B cell (primary cell): ENCODE data around the gene ZSCAN10. TPM values are rescaled to one million over a fixed set of nuclear protein-coding genes. Genes with fewer than 3 reads are reported as not detected.
"Not testable (repeated sequence)": the region's sequence is repeated elsewhere in the genome, so short reads cannot be mapped to it uniquely, and the experiment has no call there.

Source experiments
- ATAC-seq: fragments of 200-7000 bp; cut with Tn5 transposase; one replicate; pipeline ENCODE4 v1.10.0; 2021; ENCODE audit warnings: low read depth, mild to moderate bottlenecking, moderate number of reproducible peaks, moderate library complexity
- CTCF ChIA-PET: fragments of 350-600 bp; sonication (Branson Sonifier 250); formaldehyde crosslinking; loops from one replicate; lab custom pipeline; 2021; ENCODE audit warnings: antibody characterized with exemption, inconsistent platforms; lab: Charles Lee
- POLR2A ChIA-PET: fragments of 350-600 bp; sonication (Branson Sonifier 250); formaldehyde crosslinking; loops from one replicate; lab custom pipeline; 2021; ENCODE audit warnings: antibody characterized with exemption; lab: Charles Lee
- DNase-seq: peaks from one replicate; pipeline ENCODE4 v3.0.0; 2013
- H2AFZ ChIP-seq: 2 replicates; pipeline ENCODE4 v1.6.1; 2012; ENCODE audit warnings: mild to moderate bottlenecking, low read depth, low read length; ENCODE audit not compliant: insufficient read depth, poor library complexity, severe bottlenecking
- H3K27ac ChIP-seq, 2 donors: 1 replicate in 1 of 2; 2 replicates in 1 of 2; pipeline ENCODE4 v1.5.1; 2012 to 2013; ENCODE audit warnings: low read length in 2 of 2, mild to moderate bottlenecking in 2 of 2, moderate library complexity in 1 of 2
- H3K27me3 ChIP-seq, 4 experiments: fragments of 200-600 bp in 1 of 4; sonication (generic) in 1 of 4; replicated peaks in 1 of 4; 1 replicate in 2 of 4; 2 replicates in 2 of 4; pipeline versions ENCODE4 v1.6.1 to v1.7.0; 2013 to 2016; ENCODE audit warnings: low read length in 3 of 4, mild to moderate bottlenecking in 2 of 4, mixed read lengths in 1 of 4, moderate library complexity in 1 of 4; ENCODE audit not compliant: insufficient read depth in 4 of 4, control insufficient read depth in 3 of 4; ENCODE audit errors: control extremely low read depth in 1 of 4
- H3K36me3 ChIP-seq, 2 experiments: replicated peaks in 1 of 2; 1 replicate in 1 of 2; 2 replicates in 1 of 2; pipeline versions ENCODE4 v1.6.1 to v1.7.1; 2013; ENCODE audit warnings: low read length in 1 of 2; ENCODE audit not compliant: insufficient read depth in 2 of 2, control insufficient read depth in 1 of 2; ENCODE audit errors: control extremely low read depth in 1 of 2, extremely low read depth in 1 of 2
- H3K4me1 ChIP-seq, 2 donors: fragments of 200-600 bp in 1 of 2; sonication (generic) in 1 of 2; 1 replicate in 1 of 2; 2 replicates in 1 of 2; pipeline versions ENCODE4 v1.5.1 to v1.6.1; 2013 to 2017; ENCODE audit warnings: low read length in 2 of 2; ENCODE audit not compliant: control insufficient read depth in 2 of 2, insufficient read depth in 2 of 2
- H3K4me2 ChIP-seq: replicated peaks from 2 replicates; pipeline ENCODE3; 2012; ENCODE audit warnings: mild to moderate bottlenecking, low read depth, low read length; ENCODE audit not compliant: poor library complexity, severe bottlenecking
- H3K4me3 ChIP-seq, 5 experiments: fragments of 200-600 bp in 1 of 5; sonication (generic) in 1 of 5; 1 replicate in 3 of 5; 2 replicates in 2 of 5; pipeline versions ENCODE4 v1.5.1 to v1.7.0; 2011 to 2016; ENCODE audit warnings: low read length in 4 of 5, mild to moderate bottlenecking in 4 of 5, low read depth in 2 of 5, control low read depth in 1 of 5, moderate library complexity in 1 of 5; ENCODE audit not compliant: insufficient read depth in 1 of 5; ENCODE audit errors: control extremely low read depth in 1 of 5, extremely low read depth in 1 of 5
- H3K79me2 ChIP-seq: fragments of 200-600 bp; sonication (generic); one replicate; pipeline ENCODE4 v1.6.0; 2016; ENCODE audit warnings: low read length; ENCODE audit not compliant: control insufficient read depth, insufficient read depth
- H3K9ac ChIP-seq: fragments of 200-600 bp; sonication (generic); 2 replicates; pipeline ENCODE4 v1.6.1; 2017; ENCODE audit warnings: mild to moderate bottlenecking, low read length, moderate library complexity
- H3K9me3 ChIP-seq, 3 donors: one replicate each; pipeline versions ENCODE4 v1.6.1 to v1.7.1; 2013; ENCODE audit warnings: low read length in 2 of 3; ENCODE audit not compliant: control insufficient read depth in 2 of 3, insufficient read depth in 1 of 3; ENCODE audit errors: control extremely low read depth in 1 of 3
- H4K20me1 ChIP-seq: 2 replicates; pipeline ENCODE4 v1.6.0; 2012; ENCODE audit warnings: mild to moderate bottlenecking, low read length; ENCODE audit not compliant: insufficient read depth, control insufficient read depth, poor library complexity, severe bottlenecking
- H3K27ac Mint-ChIP-seq: one replicate; pipeline ENCODE4 v1.8.0; 2021; ENCODE audit warnings: mixed read lengths
- H3K27me3 Mint-ChIP-seq: one replicate; pipeline ENCODE4 v1.8.0; 2021; ENCODE audit warnings: mixed read lengths
- H3K4me1 Mint-ChIP-seq: one replicate; pipeline ENCODE4 v1.8.0; 2021; ENCODE audit warnings: mixed read lengths
- H3K4me3 Mint-ChIP-seq: one replicate; pipeline ENCODE4 v1.8.0; 2021; ENCODE audit warnings: mixed read lengths
- H3K9me3 Mint-ChIP-seq: one replicate; pipeline ENCODE4 v1.8.0; 2022; ENCODE audit warnings: mixed read lengths; ENCODE audit not compliant: insufficient read depth
- EZH2 ChIP-seq: IDR thresholded peaks from 2 replicates; pipeline ENCODE4 v1.6.1; 2012; ENCODE audit warnings: borderline replicate concordance, low read depth, mild to moderate bottlenecking, moderate library complexity, low read length; ENCODE audit not compliant: insufficient read depth, poor library complexity, severe bottlenecking
- WGBS: methylation state at CpG from one replicate; pipeline ENCODE4 v1.1.5; 2013; ENCODE audit warnings: missing lambda C conversion rate; ENCODE audit not compliant: insufficient coverage; 5-methylcytosine and 5-hydroxymethylcytosine counted together
- intact Hi-C: fragments of 100-400 bp; cut with micrococcal nuclease; formaldehyde crosslinking; loops from one replicate; pipeline ENCODE4 v1.10.0; 2022
- polyA plus RNA-seq: library from polyadenylated mRNA; depleted of rRNA; stranded (reverse); fragments of >200 nt; gene quantifications from 2 replicates; pipeline ENCODE4 v1.2.3, GENCODE V29; 2012
- total RNA-seq, 2 donors: library from RNA; stranded (reverse); fragments of 120-200 nt in 1 of 2; gene quantifications; 1 replicate in 1 of 2; 2 replicates in 1 of 2; pipeline versions ENCODE4 v1.2.3 to v1.2.4, GENCODE V29; 2013 to 2022
- TF ChIP-seq, protein P1 (sequence below): fragments of 200-600 bp; IDR thresholded peaks from one replicate; pipeline ENCODE4 v1.8.0; 2022; ENCODE audit warnings: antibody characterized with exemption, mild to moderate bottlenecking

The ZSCAN10 gene
- total and polyA plus RNA-seq, 2 donors (not counting 1 experiment from before 2014, with no cell fraction given): not detected

DNA sequence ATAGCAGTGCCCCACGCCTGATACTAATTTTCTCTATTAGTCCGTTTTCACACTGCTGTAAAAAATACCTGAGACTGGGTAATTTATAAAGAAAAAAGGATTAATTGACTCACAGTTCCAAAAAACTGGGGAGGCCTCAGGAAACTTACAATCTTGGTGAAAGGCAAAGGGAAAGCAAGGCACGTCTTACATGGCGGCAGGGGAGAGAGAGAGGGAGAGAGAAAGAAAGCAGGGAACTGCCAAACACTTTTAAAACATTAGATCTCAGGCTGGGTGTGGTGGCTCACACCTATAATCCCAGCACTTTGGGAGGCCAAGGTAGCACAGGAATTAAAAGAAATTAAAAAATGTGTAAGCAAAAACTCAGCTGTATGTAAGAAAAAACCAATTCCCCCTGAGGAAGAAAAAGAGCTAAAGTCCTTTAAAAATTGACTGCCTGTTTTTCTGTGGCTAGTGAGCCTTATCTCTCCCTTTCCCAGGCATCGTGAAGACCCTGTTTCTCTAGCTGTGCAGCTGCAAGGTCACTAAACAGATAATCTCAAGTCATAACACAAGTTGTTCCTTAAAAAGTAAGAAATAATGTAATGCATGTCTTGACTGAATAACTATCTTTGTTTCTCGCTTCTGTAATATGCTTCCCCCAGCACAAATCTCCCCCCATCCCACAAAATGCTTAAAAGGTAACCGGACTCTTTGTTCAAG lies 14.0 kb downstream of the ZSCAN10 start:
- TF ChIP-seq, protein P1, sequence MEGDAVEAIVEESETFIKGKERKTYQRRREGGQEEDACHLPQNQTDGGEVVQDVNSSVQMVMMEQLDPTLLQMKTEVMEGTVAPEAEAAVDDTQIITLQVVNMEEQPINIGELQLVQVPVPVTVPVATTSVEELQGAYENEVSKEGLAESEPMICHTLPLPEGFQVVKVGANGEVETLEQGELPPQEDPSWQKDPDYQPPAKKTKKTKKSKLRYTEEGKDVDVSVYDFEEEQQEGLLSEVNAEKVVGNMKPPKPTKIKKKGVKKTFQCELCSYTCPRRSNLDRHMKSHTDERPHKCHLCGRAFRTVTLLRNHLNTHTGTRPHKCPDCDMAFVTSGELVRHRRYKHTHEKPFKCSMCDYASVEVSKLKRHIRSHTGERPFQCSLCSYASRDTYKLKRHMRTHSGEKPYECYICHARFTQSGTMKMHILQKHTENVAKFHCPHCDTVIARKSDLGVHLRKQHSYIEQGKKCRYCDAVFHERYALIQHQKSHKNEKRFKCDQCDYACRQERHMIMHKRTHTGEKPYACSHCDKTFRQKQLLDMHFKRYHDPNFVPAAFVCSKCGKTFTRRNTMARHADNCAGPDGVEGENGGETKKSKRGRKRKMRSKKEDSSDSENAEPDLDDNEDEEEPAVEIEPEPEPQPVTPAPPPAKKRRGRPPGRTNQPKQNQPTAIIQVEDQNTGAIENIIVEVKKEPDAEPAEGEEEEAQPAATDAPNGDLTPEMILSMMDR: no peak
- no peak for TF ChIP-seq EZH2
- no peak for DNase-seq
- Mint-ChIP-seq H3K4me3 (no peak overlapping the region), H3K27me3 (peaks cover 7% of the 10 kb centered on the region), H3K9me3 (no peaks in the 10 kb centered on the region), H3K27ac (no peak overlapping the region), H3K4me1 (peaks cover 4% of the 10 kb centered on the region)
- H3K4me3 ChIP-seq: no peak overlapping the region
- CTCF ChIA-PET: interaction anchor here (0.7 kb wide), 1 partner anchor 1412 kb away, joined by 3 read pairs; no protein-coding TSS in a partner anchor
- H3K4me2 ChIP-seq: no peak overlapping the region
- H3K4me1 ChIP-seq: no peaks in the 10 kb centered on the region
- WGBS: 100% methylated on average over 1 of the region's 7 CpGs
- no peaks in the 10 kb centered on the region for H3K36me3 ChIP-seq
- H2AFZ ChIP-seq: no peak overlapping the region
- H3K9me3 ChIP-seq: no peaks in the 10 kb centered on the region
- H4K20me1 ChIP-seq: no peaks in the 10 kb centered on the region
- no peak overlapping the region for H3K9ac ChIP-seq
- peaks cover 0 to 8% (median 2%) of the 10 kb centered on the region in 4 experiments for H3K27me3 ChIP-seq
- intact Hi-C loops: no loop called here
- H3K27ac ChIP-seq: no peak overlapping the region
- POLR2A ChIA-PET: no interaction called here
- H3K79me2 ChIP-seq: no peaks in the 10 kb centered on the region
- no peak for ATAC-seq

DNA sequence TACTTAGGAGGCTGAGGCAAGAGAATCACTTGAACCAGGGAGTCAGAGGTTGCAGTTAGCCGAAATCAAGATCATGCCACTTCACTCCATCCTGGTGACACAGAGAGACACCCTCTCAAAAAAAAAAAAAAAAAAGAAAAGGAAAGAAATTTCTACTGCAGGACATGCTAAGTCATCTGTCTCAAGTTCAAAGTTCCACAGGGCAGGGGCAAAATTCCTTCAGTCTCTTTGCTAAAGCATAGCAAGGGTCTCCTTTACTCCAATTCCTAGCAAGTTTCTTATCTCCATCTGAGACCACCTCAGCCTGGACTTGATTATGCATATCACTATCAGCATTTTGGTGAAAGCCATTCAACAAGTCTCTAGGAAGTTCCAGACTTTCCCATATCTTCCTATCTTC lies 14.6 kb downstream of the ZSCAN10 start:
- TF ChIP-seq EZH2: no peak
- TF ChIP-seq, protein P1: no peak
- Mint-ChIP-seq H3K4me3 (no peak overlapping the region), H3K27ac (no peak overlapping the region), H3K9me3 (no peaks in the 10 kb centered on the region), H3K27me3 (peaks cover 7% of the 10 kb centered on the region), H3K4me1 (peaks cover 4% of the 10 kb centered on the region)
- H3K27me3 ChIP-seq: peaks cover 0 to 8% (median 2%) of the 10 kb centered on the region in 4 experiments
- no peak overlapping the region for H3K4me3 ChIP-seq
- no peak for DNase-seq
- H4K20me1 ChIP-seq: no peaks in the 10 kb centered on the region
- no peaks in the 10 kb centered on the region for H3K36me3 ChIP-seq
- no peak for ATAC-seq
- no peak overlapping the region for H3K4me2 ChIP-seq
- H3K9ac ChIP-seq: no peak overlapping the region
- no peaks in the 10 kb centered on the region for H3K9me3 ChIP-seq
- CTCF ChIA-PET: no interaction called here
- intact Hi-C loops: no loop called here
- no peaks in the 10 kb centered on the region for H3K79me2 ChIP-seq
- no peak overlapping the region for H3K27ac ChIP-seq
- POLR2A ChIA-PET: interaction anchor here (0.7 kb wide), 1 partner anchor 231 kb away, joined by 9 read pairs; no protein-coding TSS in a partner anchor
- no peaks in the 10 kb centered on the region for H3K4me1 ChIP-seq
- no CpG with 5 or more reads among the region's 1 CpG for WGBS
- H2AFZ ChIP-seq: no peak overlapping the region

DNA sequence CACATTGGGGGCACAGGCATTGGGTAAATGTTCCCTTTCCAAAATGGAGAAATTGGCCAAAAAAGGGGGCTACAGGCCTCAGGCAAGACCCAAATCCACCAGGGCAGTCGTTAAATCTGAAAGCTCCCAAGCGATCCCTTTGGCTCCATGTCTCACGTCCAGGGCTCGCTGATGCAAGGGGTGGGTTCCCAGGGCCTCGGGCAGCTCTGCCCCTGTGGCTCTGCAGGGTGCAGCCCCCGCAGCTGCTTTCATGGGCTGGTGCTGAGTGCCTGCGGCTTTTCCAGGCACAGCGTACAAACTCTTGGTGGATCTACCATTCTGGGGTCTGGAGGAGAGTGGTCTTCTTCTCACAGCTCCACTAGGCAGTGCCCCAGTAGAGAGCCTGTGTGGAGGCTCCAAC lies 15.7 kb downstream of the ZSCAN10 start:
- 96% methylated on average over 8 of the region's 8 CpGs for whole genome bisulfite sequencing
- H3K4me2 ChIP-seq, H3K27ac Mint-ChIP-seq, intact Hi-C loops, ATAC-seq, H2AFZ ChIP-seq, POLR2A ChIA-PET, H3K9me3 ChIP-seq, H3K4me3 ChIP-seq, H4K20me1 ChIP-seq, H3K4me1 Mint-ChIP-seq, DNase-seq, H3K27me3 Mint-ChIP-seq, CTCF ChIA-PET, H3K79me2 ChIP-seq, H3K36me3 ChIP-seq, H3K9me3 Mint-ChIP-seq, H3K4me3 Mint-ChIP-seq, H3K4me1 ChIP-seq, H3K27ac ChIP-seq, H3K27me3 ChIP-seq, H3K9ac ChIP-seq: not testable (repeated sequence)
